ENCODE data around the gene CTRB1.
"Not testable (repeated sequence)": the region's sequence is repeated elsewhere in the genome, so short reads cannot be mapped to it uniquely, and the experiment has no call there.

The CTRB1 gene

GRCh38 chr16:75239542-75240122 is 20.8 kb downstream of the CTRB1 start:
- DNase-seq (ENCODE audit: extremely low read depth in 1 of 2, low read depth in 1 of 2), result no peak

- not testable (repeated sequence) for DNase-seq (ENCODE audit: extremely low read depth in 1 of 2, low read depth in 1 of 2)
These were observed 21.8 kb downstream of the CTRB1 start for GRCh38 chr16:75240633-75241032.

DNA sequence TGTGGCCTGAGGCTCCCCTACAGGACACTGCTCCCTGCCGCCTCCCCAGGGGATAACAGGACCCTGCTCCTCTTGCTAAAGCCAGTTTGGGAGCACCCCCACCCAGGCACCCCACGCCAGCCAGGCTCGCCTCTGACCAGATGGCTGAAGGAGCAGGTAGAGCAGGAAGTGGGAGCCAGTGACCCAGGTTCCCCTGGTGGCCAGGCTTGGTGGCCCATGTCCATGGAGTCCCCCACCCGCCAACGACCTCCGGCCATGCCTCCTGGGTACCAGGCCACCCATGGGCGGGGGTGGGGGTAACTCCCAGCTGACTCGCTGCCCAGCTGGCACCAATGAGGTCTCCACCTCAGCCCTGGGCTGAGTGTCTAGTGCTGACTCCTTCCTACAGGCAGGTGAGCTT is 22.6 kb downstream of the CTRB1 start:
- no peak for DNase-seq (ENCODE audit: extremely low read depth in 1 of 2, low read depth in 1 of 2)

DNA sequence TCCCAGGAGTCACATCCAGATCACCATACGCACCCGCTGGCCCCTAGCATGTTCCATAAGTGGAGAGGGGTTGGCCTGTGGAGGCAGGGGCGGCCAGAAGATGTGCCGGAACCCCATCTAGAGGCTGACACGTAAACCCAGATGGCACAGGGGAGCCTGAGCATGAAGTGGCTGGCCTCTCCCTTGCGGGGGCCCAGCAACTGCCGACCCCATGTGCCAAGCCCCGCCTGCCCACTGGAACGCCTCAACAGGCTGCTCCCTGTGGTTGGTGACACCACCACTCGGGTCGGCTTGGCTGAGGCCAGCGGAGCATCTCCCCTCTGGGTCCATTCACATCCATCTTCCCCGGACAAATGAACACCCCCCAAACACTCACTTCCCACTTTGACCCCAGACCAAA is 23.2 kb downstream of the CTRB1 start:
- no peak for DNase-seq (ENCODE audit: extremely low read depth in 1 of 2, low read depth in 1 of 2)

DNA sequence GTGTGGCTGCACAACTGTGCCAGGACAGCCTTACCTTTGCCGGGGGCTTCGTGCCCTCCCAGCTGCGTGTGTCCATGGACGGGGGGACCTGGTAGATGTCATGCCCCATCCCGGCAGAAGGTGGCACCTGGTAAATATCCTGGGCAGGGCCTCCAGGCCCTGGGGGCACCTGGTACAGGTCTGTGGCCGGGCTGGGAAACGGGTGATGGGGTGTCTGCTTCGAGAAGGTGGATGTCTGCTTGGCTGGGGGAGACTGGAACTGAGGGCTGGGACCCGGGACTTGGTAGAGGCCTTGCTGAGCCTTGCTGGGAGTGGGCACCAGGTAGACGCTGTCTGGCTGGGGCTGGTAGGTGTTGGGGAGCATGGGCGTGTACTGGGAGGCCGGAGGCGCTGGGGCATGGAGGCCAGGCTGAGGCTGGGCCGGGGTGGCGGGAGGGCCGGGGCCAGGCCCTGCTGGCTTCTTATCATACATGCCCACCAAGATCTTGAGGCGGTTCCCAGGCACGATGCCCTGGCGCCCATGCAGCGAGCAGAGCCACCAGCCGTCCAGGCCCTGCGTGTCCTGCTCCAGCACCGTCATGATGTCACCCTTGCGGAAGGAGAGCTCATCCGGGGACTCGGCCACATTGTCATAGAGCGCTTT is 23.8 kb downstream of the CTRB1 start:
- not testable (repeated sequence) for DNase-seq (ENCODE audit: extremely low read depth in 1 of 2, low read depth in 1 of 2)

GRCh38 chr16:75243667-75244224 is 25.0 kb downstream of the CTRB1 start:
- DNase-seq (ENCODE audit: extremely low read depth in 1 of 2, low read depth in 1 of 2), result no peak

- no peak for DNase-seq (ENCODE audit: extremely low read depth in 1 of 2, low read depth in 1 of 2)
These were observed 25.5 kb downstream of the CTRB1 start for GRCh38 chr16:75244225-75244809.

GRCh38 chr16:75244844-75245758 is 26.3 kb downstream of the CTRB1 start:
- DNase-seq (ENCODE audit: extremely low read depth in 1 of 2, low read depth in 1 of 2), result no peak

DNA sequence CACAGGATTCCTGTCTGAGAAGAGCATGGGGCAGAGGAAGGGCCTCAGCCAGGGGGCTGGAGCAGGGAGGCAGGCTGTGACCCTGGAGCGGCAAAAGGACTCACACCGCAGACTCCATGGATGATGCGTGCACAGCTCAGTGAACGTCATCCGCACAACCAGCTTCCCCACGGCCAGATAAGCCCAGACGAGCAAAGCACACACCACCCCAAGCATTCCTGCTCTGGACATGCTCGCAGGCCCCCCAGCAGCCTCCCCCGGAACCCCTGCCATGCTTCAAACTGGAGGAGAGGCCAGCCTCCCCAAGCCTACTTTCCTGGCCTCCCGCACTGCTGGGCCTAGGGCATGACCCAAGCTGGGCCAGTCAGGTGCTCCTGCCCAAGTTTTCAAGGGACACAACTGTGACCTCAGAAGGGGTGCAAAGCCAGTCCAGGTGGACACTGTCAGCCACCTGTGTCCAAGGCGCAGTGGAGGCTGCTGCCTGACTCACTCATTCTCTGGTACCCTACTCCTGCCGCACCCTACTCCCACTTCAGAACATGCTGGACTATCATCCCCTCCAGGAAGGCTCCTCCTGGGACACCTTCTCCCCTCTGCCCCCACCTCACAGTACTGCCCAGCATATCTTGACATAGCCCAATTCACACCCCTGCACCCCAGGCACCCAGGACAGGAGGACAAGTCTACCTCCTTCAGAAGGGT is 27.9 kb downstream of the CTRB1 start:
- DNase-seq (ENCODE audit: extremely low read depth in 1 of 2, low read depth in 1 of 2), result no peak

DNA sequence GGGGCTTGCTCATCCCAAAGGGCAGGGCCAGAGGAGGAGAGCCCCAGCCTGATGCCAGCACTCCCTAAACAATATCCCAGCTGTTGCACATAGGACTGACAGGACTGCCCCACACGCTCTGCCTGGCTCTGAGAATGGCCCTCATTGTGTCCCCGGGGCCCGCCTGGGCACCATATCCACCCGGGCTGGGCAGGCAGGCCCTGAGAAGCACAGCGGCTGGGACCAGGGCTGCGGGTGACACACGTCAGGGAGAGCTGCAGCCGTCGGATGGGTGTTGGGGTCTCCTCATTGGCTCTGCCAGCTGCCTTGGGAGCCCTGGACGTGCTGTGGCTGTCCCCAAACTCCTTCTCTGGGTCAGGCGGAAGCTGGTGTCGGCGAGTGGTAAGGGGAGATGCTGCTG is 28.5 kb downstream of the CTRB1 start:
- no peak for DNase-seq (ENCODE audit: extremely low read depth in 1 of 2, low read depth in 1 of 2)

- no peak for DNase-seq (ENCODE audit: extremely low read depth in 1 of 2, low read depth in 1 of 2)
These were observed 29.4 kb downstream of the CTRB1 start for GRCh38 chr16:75248142-75248535.

GRCh38 chr16:75248536-75249380 is 30.0 kb downstream of the CTRB1 start:
- no peak for DNase-seq (ENCODE audit: extremely low read depth in 1 of 2, low read depth in 1 of 2)

DNA sequence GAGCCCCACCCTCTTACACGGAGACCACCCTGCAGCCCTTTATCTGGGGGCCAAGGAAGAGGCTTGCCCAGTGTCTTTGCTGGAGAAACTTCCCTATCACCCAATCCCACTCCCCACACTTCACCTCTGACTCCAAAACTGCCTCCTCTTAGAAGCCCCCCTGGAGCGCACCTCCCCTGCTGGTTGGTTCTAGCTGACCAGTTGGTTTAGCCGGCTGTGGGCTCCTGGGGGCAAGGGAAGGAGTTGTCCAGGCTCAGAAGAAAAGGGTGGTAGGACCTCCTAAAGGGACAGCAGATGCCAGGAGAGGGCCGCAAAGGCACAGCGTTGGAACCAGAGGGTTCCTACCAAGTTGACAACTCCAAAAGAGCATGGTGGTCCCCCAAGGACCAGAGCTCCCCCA is 30.7 kb downstream of the CTRB1 start:
- no peak for DNase-seq (ENCODE audit: extremely low read depth in 1 of 2, low read depth in 1 of 2)

- no peak for DNase-seq (ENCODE audit: extremely low read depth in 1 of 2, low read depth in 1 of 2)
These were observed 31.5 kb downstream of the CTRB1 start for GRCh38 chr16:75250089-75250808.

- DNase-seq (ENCODE audit: extremely low read depth in 1 of 2, low read depth in 1 of 2), result no peak
These were observed 32.1 kb downstream of the CTRB1 start for GRCh38 chr16:75250809-75251279.

DNA sequence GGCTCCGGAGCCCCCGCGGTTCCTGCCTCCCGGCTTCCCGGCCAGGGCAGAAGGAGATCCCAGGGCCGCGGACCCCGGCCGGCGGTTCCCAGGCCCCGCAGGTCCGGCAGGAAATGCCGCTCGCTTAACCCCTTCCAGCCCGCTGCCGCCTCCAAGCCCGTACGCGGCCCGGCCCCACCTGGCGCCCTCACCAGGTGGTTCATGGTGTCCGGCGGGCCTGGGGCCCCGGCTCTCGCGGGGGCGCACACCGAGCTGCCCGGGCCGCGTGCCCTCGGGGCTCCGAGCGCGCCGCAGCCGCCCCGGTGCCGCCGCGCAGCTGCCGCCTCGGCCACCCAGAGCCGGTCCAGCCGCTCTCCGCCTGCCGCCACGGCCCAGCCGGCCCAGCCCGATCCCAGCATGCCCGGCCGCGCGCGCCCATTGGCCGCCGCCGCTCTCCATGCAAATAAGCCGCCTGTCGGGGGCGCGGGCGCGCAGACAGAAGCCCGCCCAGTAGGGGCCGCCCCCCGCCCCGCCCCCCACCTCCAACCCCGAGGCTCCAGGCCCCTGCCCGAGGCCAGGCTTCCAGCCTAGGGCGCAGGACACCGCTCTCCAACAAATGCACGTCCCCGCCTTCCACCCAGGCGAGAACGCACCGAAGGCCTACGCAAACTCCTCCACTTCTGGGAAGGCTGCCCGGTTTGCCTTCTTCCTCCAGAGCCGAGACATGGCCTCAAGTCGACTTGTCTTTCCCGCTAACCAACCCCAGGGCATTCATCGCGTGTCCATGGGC is 32.7 kb downstream of the CTRB1 start, which contains the start of gene BCAR1:
BCAR1 (minus strand) TSS at position 345 of the 769 bp plus-strand sequence; CDS start at position 203, 142 bp downstream.
- DNase-seq (ENCODE audit: extremely low read depth in 1 of 2, low read depth in 1 of 2), result no peak

- DNase-seq (ENCODE audit: extremely low read depth in 1 of 2, low read depth in 1 of 2), result no peak
These were observed 33.5 kb downstream of the CTRB1 start for GRCh38 chr16:75252049-75252864.

Data from stimulated activated CD8-positive, alpha-beta memory T cell treated with anti-CD3 and anti-CD28 coated beads, Interleukin-7, amount 100 ng/mL, for 48 hours (primary cell).